ENCODE results near the gene UBE4A. TPM values are rescaled to one million over a fixed set of nuclear protein-coding genes. Genes with fewer than 3 reads are reported as not detected.

The UBE4A gene
- total and polyA plus RNA-seq, 5 donors from 2014 or later: 23.5 to 49.1 (median 27.2) TPM

DNA sequence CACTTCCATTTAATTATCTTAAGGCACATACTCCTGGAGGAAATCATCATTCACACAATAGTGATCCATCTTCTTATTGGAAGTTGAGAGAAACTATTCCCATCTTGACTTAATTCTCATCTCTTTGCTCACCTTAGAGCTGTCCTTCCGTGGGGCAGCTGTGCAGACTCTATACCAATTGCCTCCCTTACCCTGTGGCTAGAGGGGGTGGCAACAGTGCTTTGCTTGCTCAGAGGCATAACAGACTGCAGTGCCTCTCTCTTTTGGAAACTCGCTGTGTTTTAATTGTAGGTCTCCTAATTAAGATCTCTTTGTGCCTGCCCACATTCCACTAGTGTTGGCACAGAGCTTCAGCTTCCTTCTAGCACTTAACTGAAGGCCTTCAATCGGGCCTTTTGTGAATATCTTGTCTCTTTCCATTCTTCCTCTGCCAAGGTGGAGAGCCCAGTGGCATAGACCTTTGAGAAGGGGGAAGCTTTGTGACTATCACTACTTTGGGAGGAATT, 82.4 kb downstream of the UBE4A start:
- H3K9me3 ChIP-seq (ENCODE audit: control insufficient read depth in 2 of 2, low read length in 2 of 2): no peaks in the 10 kb centered on the region
- ATAC-seq (ENCODE audit: low read depth in 2 of 2) (no peak), DNase-seq (no peak)
- peaks cover 20% of the 10 kb centered on the region for H3K36me3 ChIP-seq (ENCODE audit: control insufficient read depth, insufficient read depth, low read length)
- peak overlapping the region; percentile 64 to 98 (median 74) for H3K4me3 Mint-ChIP-seq
- H3K9me3 Mint-ChIP-seq: no peaks in the 10 kb centered on the region
- peaks cover 30% of the 10 kb centered on the region for H3K36me3 Mint-ChIP-seq
- peak overlapping the region; percentile 70 for H3K27ac ChIP-seq (ENCODE audit: insufficient read depth, low read length, poor library complexity, severe bottlenecking)
- H3K27me3 ChIP-seq (ENCODE audit: control insufficient read depth, insufficient read depth, low read length): no peaks in the 10 kb centered on the region
- peaks cover 86% of the 10 kb centered on the region for H3K4me1 ChIP-seq (ENCODE audit: control insufficient read depth, insufficient read depth, low read length, poor library complexity, severe bottlenecking)
- H3K4me3 ChIP-seq (ENCODE audit: low read depth, low read length): peak overlapping the region; percentile 93
- no peaks in the 10 kb centered on the region for H3K27me3 Mint-ChIP-seq
- H3K27ac Mint-ChIP-seq: peak overlapping the region; percentile 80 to 90 (median 89)
- H3K4me1 Mint-ChIP-seq: peaks cover 60 to 83% (median 77%) of the 10 kb centered on the region in 4 donors

DNA sequence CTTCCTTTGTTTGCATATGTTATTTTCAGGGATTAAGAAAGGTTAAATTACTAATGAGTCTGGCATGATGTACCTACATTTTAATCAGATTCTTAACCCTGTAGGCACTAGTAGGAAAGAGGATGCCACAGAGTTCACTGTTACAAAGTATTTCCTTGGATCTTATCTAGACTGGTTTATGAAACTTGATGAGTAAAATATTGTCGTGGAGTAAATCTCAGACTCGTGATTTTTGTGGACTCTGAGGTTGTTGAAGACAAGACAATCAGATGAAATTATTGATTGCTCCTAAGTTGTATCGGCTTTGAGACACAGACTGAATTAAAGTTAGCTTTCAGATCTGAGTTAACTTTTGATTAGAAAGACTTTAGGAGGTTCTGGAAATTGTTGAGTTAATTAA, 82.9 kb downstream of the UBE4A start:
- Mint-ChIP-seq H3K4me3 (peak overlapping the region; percentile 61 to 98 (median 66)), H3K27me3 (no peaks in the 10 kb centered on the region), H3K4me1 (peaks cover 65 to 87% (median 82%) of the 10 kb centered on the region in 4 donors), H3K36me3 (peaks cover 33% of the 10 kb centered on the region), H3K27ac (peak overlapping the region; percentile 80 to 90 (median 89)), H3K9me3 (peaks cover 0 to 2% (median 0%) of the 10 kb centered on the region in 7 donors)
- H3K36me3 ChIP-seq (ENCODE audit: control insufficient read depth, insufficient read depth, low read length): peaks cover 21% of the 10 kb centered on the region
- no peak for ATAC-seq (ENCODE audit: low read depth in 2 of 2)
- no peaks in the 10 kb centered on the region for H3K9me3 ChIP-seq (ENCODE audit: control insufficient read depth in 2 of 2, low read length in 2 of 2)
- DNase-seq: no peak
- H3K4me1 ChIP-seq (ENCODE audit: control insufficient read depth, insufficient read depth, low read length, poor library complexity, severe bottlenecking): peaks cover 90% of the 10 kb centered on the region
- H3K4me3 ChIP-seq (ENCODE audit: low read depth, low read length): peak overlapping the region; percentile 93
- H3K27ac ChIP-seq (ENCODE audit: insufficient read depth, low read length, poor library complexity, severe bottlenecking): peak overlapping the region; percentile 70
- no peaks in the 10 kb centered on the region for H3K27me3 ChIP-seq (ENCODE audit: control insufficient read depth, insufficient read depth, low read length)

DNA sequence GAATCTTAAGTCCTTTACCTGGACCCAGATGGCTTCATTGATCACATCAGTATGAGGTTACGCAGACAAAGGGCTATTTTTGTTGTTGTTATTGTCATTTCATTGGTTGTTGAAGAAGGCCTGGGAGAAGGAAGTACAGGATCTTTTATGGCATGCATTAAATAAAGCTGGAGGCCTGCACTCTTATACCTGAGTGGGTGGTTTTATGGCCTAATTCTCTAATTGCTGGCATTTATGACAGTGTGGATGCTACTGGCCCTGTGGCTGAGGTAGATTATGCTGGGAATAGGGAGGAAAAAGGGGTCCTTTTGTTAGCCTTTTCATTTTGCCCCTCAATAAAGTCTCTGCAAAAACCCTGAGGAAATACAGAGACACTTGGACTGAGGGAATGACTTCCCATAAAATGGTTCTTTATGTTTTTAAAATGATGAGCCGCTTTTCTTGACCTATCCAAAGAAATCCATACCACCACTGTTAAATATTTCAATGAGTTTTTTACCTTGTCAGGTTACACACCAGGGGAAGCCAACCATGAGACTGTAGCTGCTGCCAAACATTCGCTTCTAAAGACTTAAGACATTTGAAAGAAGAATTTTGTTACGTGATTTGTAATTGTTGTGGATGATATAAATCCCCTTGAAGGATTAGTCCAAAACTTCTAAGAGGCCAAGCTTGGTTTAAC, 83.6 kb downstream of the UBE4A start:
- H3K27ac Mint-ChIP-seq: peak overlapping the region; percentile 14 to 89 (median 80)
- peaks cover 0 to 2% (median 0%) of the 10 kb centered on the region in 7 donors for H3K9me3 Mint-ChIP-seq
- Histone ChIP-seq H3K27me3 (ENCODE audit: control insufficient read depth, insufficient read depth, low read length) (no peaks in the 10 kb centered on the region), H3K4me3 (ENCODE audit: low read depth, low read length) (peak overlapping the region; percentile 93), H3K27ac (ENCODE audit: insufficient read depth, low read length, poor library complexity, severe bottlenecking) (peak overlapping the region; percentile 70), H3K9me3 (ENCODE audit: control insufficient read depth in 2 of 2, low read length in 2 of 2) (no peaks in the 10 kb centered on the region), H3K4me1 (ENCODE audit: control insufficient read depth, insufficient read depth, low read length, poor library complexity, severe bottlenecking) (peaks cover 90% of the 10 kb centered on the region), H3K36me3 (ENCODE audit: control insufficient read depth, insufficient read depth, low read length) (peaks cover 27% of the 10 kb centered on the region)
- peaks cover 73 to 95% (median 88%) of the 10 kb centered on the region in 4 donors for H3K4me1 Mint-ChIP-seq
- DNase-seq: no peak
- H3K4me3 Mint-ChIP-seq: peak overlapping the region; percentile 69 to 98 (median 82)
- no peaks in the 10 kb centered on the region for H3K27me3 Mint-ChIP-seq
- peaks cover 39% of the 10 kb centered on the region for H3K36me3 Mint-ChIP-seq
- ATAC-seq (ENCODE audit: low read depth in 2 of 2): no peak

GRCh38 chr11:118443590-118444218, 84.3 kb downstream of the UBE4A start:
- ATAC-seq (ENCODE audit: low read depth in 2 of 2) (peak; percentile 23 to 33), DNase-seq (no peak)
- Histone ChIP-seq H3K27ac (ENCODE audit: insufficient read depth, low read length, poor library complexity, severe bottlenecking) (peak overlapping the region; percentile 70), H3K4me1 (ENCODE audit: control insufficient read depth, insufficient read depth, low read length, poor library complexity, severe bottlenecking) (peaks cover 92% of the 10 kb centered on the region), H3K36me3 (ENCODE audit: control insufficient read depth, insufficient read depth, low read length) (peaks cover 33% of the 10 kb centered on the region), H3K4me3 (ENCODE audit: low read depth, low read length) (peak overlapping the region; percentile 93), H3K9me3 (ENCODE audit: control insufficient read depth in 2 of 2, low read length in 2 of 2) (no peaks in the 10 kb centered on the region), H3K27me3 (ENCODE audit: control insufficient read depth, insufficient read depth, low read length) (no peaks in the 10 kb centered on the region)
- Mint-ChIP-seq H3K27ac (peak overlapping the region; percentile 14 to 89 (median 26)), H3K4me3 (peak overlapping the region; percentile 69 to 98 (median 82)), H3K36me3 (peaks cover 39% of the 10 kb centered on the region), H3K9me3 (peaks cover 0 to 2% (median 0%) of the 10 kb centered on the region in 7 donors), H3K4me1 (peaks cover 79 to 99% (median 91%) of the 10 kb centered on the region in 4 donors), H3K27me3 (no peaks in the 10 kb centered on the region)

DNA sequence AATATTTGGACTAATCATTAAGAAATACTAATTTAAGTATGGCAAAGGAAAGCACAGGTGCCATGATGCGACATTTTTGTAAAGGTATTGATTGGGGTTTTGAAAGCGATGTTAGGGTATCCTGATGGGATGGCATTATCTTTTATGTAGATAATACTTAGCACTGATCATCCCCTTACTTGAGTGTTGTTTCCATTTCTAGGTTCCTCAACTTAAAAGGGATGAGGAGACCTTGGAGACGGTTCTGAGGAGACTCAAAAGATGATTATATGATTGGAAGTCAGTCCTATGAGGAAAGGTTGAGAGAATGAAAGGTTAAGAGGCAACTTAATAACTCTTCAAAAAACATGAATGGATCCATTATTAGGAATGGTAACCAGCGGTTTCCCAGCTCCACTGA, 88.0 kb downstream of the UBE4A start:
- Histone ChIP-seq H3K27me3 (ENCODE audit: control insufficient read depth, insufficient read depth, low read length) (no peaks in the 10 kb centered on the region), H3K4me3 (ENCODE audit: low read depth, low read length) (peak overlapping the region; percentile 49), H3K27ac (ENCODE audit: insufficient read depth, low read length, poor library complexity, severe bottlenecking) (no peak overlapping the region), H3K36me3 (ENCODE audit: control insufficient read depth, insufficient read depth, low read length) (peaks cover 40% of the 10 kb centered on the region), H3K4me1 (ENCODE audit: control insufficient read depth, insufficient read depth, low read length, poor library complexity, severe bottlenecking) (peaks cover 55% of the 10 kb centered on the region), H3K9me3 (ENCODE audit: control insufficient read depth in 2 of 2, low read length in 2 of 2) (no peaks in the 10 kb centered on the region)
- Mint-ChIP-seq H3K27me3 (no peaks in the 10 kb centered on the region), H3K4me1 (peaks cover 59 to 86% (median 73%) of the 10 kb centered on the region in 4 donors), H3K36me3 (peaks cover 24% of the 10 kb centered on the region), H3K27ac (peak overlapping the region in 2 of 3 donors; percentile 1 to 15), H3K4me3 (peak overlapping the region in 2 of 4 donors; percentile 15 to 31), H3K9me3 (peaks cover 0 to 2% (median 0%) of the 10 kb centered on the region in 7 donors)
- DNase-seq (no peak), ATAC-seq (ENCODE audit: low read depth in 2 of 2) (no peak)

DNA sequence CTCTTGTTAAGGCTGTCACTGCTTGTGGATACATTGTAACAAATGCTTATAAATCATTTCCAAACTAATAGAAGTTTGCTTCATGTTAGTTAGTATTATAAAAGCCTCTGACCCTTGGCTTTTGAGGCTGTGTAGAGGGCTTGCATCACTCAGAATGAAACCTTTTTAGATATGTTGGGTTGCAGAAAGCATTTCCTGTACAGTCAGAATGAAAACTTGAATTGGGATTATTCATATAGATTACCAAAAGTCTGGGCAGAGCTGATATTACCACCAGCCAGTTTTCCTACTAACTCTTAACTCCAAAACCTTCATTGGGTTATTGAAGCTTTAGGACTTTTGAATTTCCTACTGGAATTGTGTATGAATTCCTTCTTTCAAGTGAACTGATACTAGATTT, 88.9 kb downstream of the UBE4A start:
- no peaks in the 10 kb centered on the region for H3K27me3 Mint-ChIP-seq
- no peaks in the 10 kb centered on the region for H3K9me3 ChIP-seq (ENCODE audit: control insufficient read depth in 2 of 2, low read length in 2 of 2)
- peak overlapping the region in 2 of 4 donors; percentile 15 to 37 for H3K4me3 Mint-ChIP-seq
- H3K36me3 ChIP-seq (ENCODE audit: control insufficient read depth, insufficient read depth, low read length): peaks cover 43% of the 10 kb centered on the region
- peak in 1 of 3 donors; percentile 43 for DNase-seq
- H3K4me1 ChIP-seq (ENCODE audit: control insufficient read depth, insufficient read depth, low read length, poor library complexity, severe bottlenecking): peaks cover 46% of the 10 kb centered on the region
- H3K27ac ChIP-seq (ENCODE audit: insufficient read depth, low read length, poor library complexity, severe bottlenecking): peak overlapping the region; percentile 16
- peak overlapping the region; percentile 49 for H3K4me3 ChIP-seq (ENCODE audit: low read depth, low read length)
- peaks cover 56 to 83% (median 70%) of the 10 kb centered on the region in 4 donors for H3K4me1 Mint-ChIP-seq
- no peak for ATAC-seq (ENCODE audit: low read depth in 2 of 2)
- H3K27me3 ChIP-seq (ENCODE audit: control insufficient read depth, insufficient read depth, low read length): no peaks in the 10 kb centered on the region
- H3K9me3 Mint-ChIP-seq: peaks cover 0 to 2% (median 0%) of the 10 kb centered on the region in 7 donors
- peak overlapping the region in 2 of 3 donors; percentile 7 to 15 for H3K27ac Mint-ChIP-seq
- H3K36me3 Mint-ChIP-seq: peaks cover 30% of the 10 kb centered on the region

All from CD4-positive, CD25-positive, alpha-beta regulatory T cell (primary cell).